HEK293T (cell line): Measurements from ENCODE around the gene PGD.
"Not testable (repeated sequence)": the region's sequence is repeated elsewhere in the genome, so short reads cannot be mapped to it uniquely, and the experiment has no call there.

Experiments used
- CTCF ChIA-PET: fragments of 350-600 bp; formaldehyde crosslinking; extraction: SDS; loops from one replicate; lab custom pipeline; 2021; ENCODE audit warnings: antibody characterized with exemption, inconsistent platforms; lab: Yijun Ruan, JAX
- POLR2A ChIA-PET: fragments of 350-600 bp; formaldehyde crosslinking; extraction: SDS; loops from one replicate; lab custom pipeline; 2020; ENCODE audit warnings: antibody characterized with exemption, inconsistent platforms; lab: Yijun Ruan, JAX
- DNase-seq: peaks from one replicate; pipeline ENCODE4 v3.0.0; 2012; ENCODE audit warnings: mixed read lengths; ENCODE audit errors: extremely low spot score
- ARNT ChIP-seq: fragments of 450-650 bp; IDR thresholded peaks from 2 replicates; pipeline ENCODE4 v1.6.1; 2017; ENCODE audit warnings: mild to moderate bottlenecking
- BHLHE40 ChIP-seq: fragments of 450-650 bp; IDR thresholded peaks from 2 replicates; pipeline ENCODE4 v1.6.1; 2016; ENCODE audit warnings: mild to moderate bottlenecking, moderate library complexity, borderline replicate concordance
- CTBP1 ChIP-seq: fragments of 450-650 bp; IDR thresholded peaks from 2 replicates; pipeline ENCODE4 v1.6.1; 2016; ENCODE audit warnings: borderline replicate concordance
- ELF4 ChIP-seq: fragments of 450-650 bp; IDR thresholded peaks from 2 replicates; pipeline ENCODE4 v1.6.1; 2017; ENCODE audit warnings: antibody characterized with exemption
- FOXA1 ChIP-seq: fragments of 450-650 bp; IDR thresholded peaks from 2 replicates; pipeline ENCODE4 v1.6.1; 2016; ENCODE audit warnings: mild to moderate bottlenecking
- FOXK2 ChIP-seq: fragments of 450-650 bp; IDR thresholded peaks from 2 replicates; pipeline ENCODE4 v1.6.1; 2016; ENCODE audit warnings: mild to moderate bottlenecking
- FOXM1 ChIP-seq: fragments of 450-650 bp; IDR thresholded peaks from 2 replicates; pipeline ENCODE4 v1.6.1; 2017; ENCODE audit warnings: mild to moderate bottlenecking, borderline replicate concordance
- HDGF ChIP-seq: fragments of 450-650 bp; IDR thresholded peaks from 2 replicates; pipeline ENCODE4 v1.6.1; 2017; ENCODE audit warnings: antibody characterized with exemption, borderline replicate concordance
- L3MBTL2 ChIP-seq: fragments of 450-650 bp; conservative IDR thresholded peaks from 2 replicates; pipeline ENCODE4 v1.6.1; 2016; ENCODE audit warnings: mild to moderate bottlenecking
- LEF1 ChIP-seq: fragments of 450-650 bp; IDR thresholded peaks from 2 replicates; pipeline ENCODE4 v1.6.1; 2017; ENCODE audit warnings: mild to moderate bottlenecking, borderline replicate concordance
- NFRKB ChIP-seq: fragments of 450-650 bp; IDR thresholded peaks from 2 replicates; pipeline ENCODE4 v1.6.1; 2016; ENCODE audit warnings: mild to moderate bottlenecking, moderate library complexity
- SP1 ChIP-seq: fragments of 450-650 bp; IDR thresholded peaks from 2 replicates; pipeline ENCODE4 v1.6.1; 2017
- SUZ12 ChIP-seq: fragments of 450-650 bp; IDR thresholded peaks from 2 replicates; pipeline ENCODE4 v1.6.1; 2016; ENCODE audit warnings: mild to moderate bottlenecking
- TARDBP ChIP-seq: fragments of 450-650 bp; IDR thresholded peaks from 2 replicates; pipeline ENCODE4 v1.6.1; 2016
- ZNF384 ChIP-seq: fragments of 450-650 bp; IDR thresholded peaks from 2 replicates; pipeline ENCODE4 v1.6.1; 2016
- TF ChIP-seq, protein P1 (sequence below): fragments of 450-650 bp; IDR thresholded peaks from 2 replicates; pipeline ENCODE4 v1.6.1; 2016

The PGD gene

GRCh38 chr1:10419351-10419750 is 20.5 kb downstream of the PGD start:
- TF ChIP-seq NFRKB (no peak), ELF4 (no peak), BHLHE40 (no peak), CTBP1 (no peak), L3MBTL2 (no peak), FOXA1 (no peak), SP1 (no peak), LEF1 (no peak), TARDBP (no peak), ARNT (no peak), ZNF384 (no peak), FOXM1 (no peak), SUZ12 (no peak), HDGF (no peak), FOXK2 (no peak)
- TF ChIP-seq, protein P1, sequence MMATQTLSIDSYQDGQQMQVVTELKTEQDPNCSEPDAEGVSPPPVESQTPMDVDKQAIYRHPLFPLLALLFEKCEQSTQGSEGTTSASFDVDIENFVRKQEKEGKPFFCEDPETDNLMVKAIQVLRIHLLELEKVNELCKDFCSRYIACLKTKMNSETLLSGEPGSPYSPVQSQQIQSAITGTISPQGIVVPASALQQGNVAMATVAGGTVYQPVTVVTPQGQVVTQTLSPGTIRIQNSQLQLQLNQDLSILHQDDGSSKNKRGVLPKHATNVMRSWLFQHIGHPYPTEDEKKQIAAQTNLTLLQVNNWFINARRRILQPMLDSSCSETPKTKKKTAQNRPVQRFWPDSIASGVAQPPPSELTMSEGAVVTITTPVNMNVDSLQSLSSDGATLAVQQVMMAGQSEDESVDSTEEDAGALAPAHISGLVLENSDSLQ: no peak
- DNase-seq: no peak
- POLR2A ChIA-PET: no interaction called here
- CTCF ChIA-PET: no interaction called here

DNA sequence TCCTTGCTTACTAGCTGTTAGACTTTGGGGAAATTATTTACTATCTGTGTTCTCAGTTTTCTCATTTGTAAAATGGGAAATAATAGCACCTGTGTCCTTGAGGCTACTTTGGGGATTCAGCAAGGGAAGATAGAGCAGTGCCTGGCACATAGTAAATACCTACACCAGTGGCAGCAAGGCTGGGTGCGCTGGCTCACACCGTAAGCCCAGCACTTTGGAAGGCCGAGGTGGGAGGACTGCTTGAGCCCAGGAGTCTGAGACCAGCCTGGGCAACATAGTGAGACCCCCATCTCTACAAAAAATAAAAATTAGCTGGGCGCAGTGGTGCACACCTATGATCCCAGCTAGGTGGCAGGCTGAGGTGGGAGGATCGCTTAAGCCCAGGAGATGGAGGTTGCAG is 22.8 kb downstream of the PGD start:
- no peak for DNase-seq
- POLR2A ChIA-PET: interaction anchor here (1.2 kb wide), 1 partner anchor 9 kb away, joined by 3 read pairs; no protein-coding TSS in a partner anchor
- CTCF ChIA-PET: no interaction called here
- TF ChIP-seq FOXA1: no peak
- TF ChIP-seq, protein P1: no peak
- no peak for TF ChIP-seq ELF4
- TF ChIP-seq L3MBTL2: no peak
- no peak for TF ChIP-seq SP1
- TF ChIP-seq HDGF: no peak
- no peak for TF ChIP-seq BHLHE40
- no peak for TF ChIP-seq FOXK2

DNA sequence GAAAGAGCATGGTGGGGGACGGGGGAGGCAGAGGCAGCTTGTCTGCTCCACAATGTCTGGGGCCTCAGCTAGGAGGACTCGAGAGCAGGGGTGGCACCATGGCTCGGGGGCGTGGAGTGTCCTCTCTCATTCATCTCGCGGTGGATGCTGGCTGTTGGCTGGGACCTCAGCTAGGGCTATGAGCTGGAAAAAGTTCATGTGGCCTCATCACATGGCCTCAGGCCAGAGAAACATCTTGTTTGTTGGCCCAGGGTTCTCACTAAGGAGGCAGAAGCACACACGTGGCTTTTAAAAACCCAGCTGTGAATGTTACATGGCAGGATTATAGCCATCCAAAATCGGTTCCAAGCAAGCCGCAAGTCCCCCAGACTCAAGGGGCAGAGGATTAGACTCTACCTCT is 25.2 kb downstream of the PGD start:
- ChIA-PET CTCF (interaction anchor here (0.6 kb wide), 1 partner anchor 47 kb away, joined by 4 read pairs; no protein-coding TSS in a partner anchor), POLR2A (interaction anchor here (0.8 kb wide), 1 partner anchor 26 kb away, joined by 3 read pairs; no protein-coding TSS in a partner anchor)
- TF ChIP-seq LEF1 (no peak), CTBP1 (no peak), ZNF384 (no peak), SP1 (no peak), BHLHE40 (no peak), ARNT (no peak), ELF4 (no peak)
- no peak for DNase-seq

GRCh38 chr1:10424651-10425050 is 25.8 kb downstream of the PGD start:
- TF ChIP-seq SUZ12: no peak
- POLR2A ChIA-PET: interaction anchor here (0.8 kb wide), 1 partner anchor 26 kb away, joined by 3 read pairs; no protein-coding TSS in a partner anchor

GRCh38 chr1:10425826-10426534 is 27.1 kb downstream of the PGD start:
- DNase-seq, POLR2A ChIA-PET: not testable (repeated sequence)
- CTCF ChIA-PET: interaction anchor here (0.6 kb wide), 1 partner anchor 48 kb away, joined by 3 read pairs; no protein-coding TSS in a partner anchor
- TF ChIP-seq, protein P1: 0 out of 2 replicates have a peak, but pooled peaks have one; percentile 16

More at GRCh38 chr1:10424651-10425050, 25.8 kb downstream of the PGD start:
- DNase-seq: no peak
- CTCF ChIA-PET: interaction anchor here (0.6 kb wide), 1 partner anchor 47 kb away, joined by 4 read pairs; no protein-coding TSS in a partner anchor

GRCh38 chr1:10426535-10426848 is 27.6 kb downstream of the PGD start:
- CTCF ChIA-PET, DNase-seq, POLR2A ChIA-PET: not testable (repeated sequence)

DNA sequence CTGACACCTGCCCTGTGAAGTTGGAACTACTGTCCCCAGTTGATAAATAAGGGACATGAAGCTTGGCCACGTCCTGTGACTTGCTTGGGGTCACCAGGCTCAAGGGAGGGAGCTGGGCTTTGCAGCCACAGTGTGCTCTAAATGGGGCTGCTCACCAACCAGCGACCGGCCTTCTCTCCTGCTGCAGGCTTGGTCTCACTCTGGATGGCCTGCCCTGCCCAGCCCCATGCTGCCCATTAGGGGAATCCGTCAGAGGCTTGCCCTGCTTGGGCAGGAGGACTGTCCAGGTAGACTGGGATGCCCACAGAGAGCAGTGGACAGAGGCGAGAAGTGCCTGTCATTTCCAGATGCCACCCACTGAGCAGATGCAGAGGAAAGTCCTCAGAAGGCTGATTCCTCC is 30.1 kb downstream of the PGD start:
- CTCF ChIA-PET: interaction anchor here (0.6 to 3.3 kb wide), 6 partner anchors 23 to 644 kb away, joined by 3 to 32 read pairs (median 3); no protein-coding TSS in a partner anchor
- POLR2A ChIA-PET: interaction anchor here (0.8 to 3.4 kb wide), 4 partner anchors 29 to 219 kb away, joined by 3 to 26 read pairs (median 6); partner anchors contain the start of genes DFFA, KIF1B and PGD
- no peak for TF ChIP-seq ARNT
- DNase-seq: no peak
